Measurements from ENCODE around the gene MAP4K2. TPM values are rescaled to one million over a fixed set of nuclear protein-coding genes. Genes with fewer than 3 reads are reported as not detected.

Gene MAP4K2
- total and polyA plus RNA-seq, 2 of the 8 experiments (the other 6 are each of a cell fraction or from before 2014, with no cell fraction given) = 20.1 to 20.7 TPM

DNA sequence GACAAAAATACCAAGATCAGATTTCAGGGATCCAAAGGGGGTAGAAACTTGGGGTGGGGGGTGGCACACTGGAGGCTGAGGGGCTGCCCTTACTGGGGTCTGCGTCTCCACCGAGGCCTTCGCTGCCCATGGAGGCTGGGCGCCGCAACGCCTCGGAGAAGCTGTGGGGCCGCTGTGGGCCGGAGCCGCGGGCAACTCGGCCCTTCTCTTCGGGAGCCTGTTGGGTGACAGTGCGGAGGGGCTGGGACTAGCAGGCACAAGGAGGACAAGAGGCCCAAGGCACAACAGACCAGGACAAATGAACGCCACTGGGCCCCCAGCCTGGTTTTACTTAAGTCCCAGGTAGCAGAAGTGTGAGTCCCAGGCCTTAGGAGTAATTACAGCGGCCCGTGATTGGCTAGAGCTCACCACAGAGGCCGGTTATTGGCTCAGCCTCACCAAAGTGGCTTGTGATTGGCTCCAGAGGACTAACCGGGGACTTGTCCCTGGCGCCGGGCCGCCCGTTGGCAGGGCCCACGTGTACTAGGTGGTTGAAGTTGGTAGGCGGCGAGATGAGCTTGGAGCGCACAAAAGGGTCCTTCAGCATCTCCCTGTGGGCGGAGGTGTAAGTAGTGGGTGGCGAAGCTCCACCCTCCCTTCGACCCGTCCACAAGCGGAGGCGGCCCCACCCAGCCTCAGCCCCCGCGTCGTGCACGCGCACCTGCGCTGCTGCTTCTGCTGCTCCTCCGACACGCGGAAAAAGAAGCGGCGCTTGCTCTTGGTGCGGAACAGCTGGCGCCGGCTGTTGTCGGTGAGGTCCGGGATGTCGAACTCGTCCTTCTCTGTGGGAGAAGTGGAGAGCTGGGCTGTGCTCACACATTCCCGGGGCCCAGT, 23.8 kb upstream of the MAP4K2 start:
- no peak overlapping the region for H3K4me2 ChIP-seq (ENCODE audit: insufficient read depth in 1 of 2, low read depth in 2 of 2, low read length in 2 of 2)
- TF ChIP-seq SP2 (IDR thresholded peaks at IDR 0.05; ENCODE audit: low read length) (0 out of 2 replicates have a peak, but pooled peaks have one; percentile 7), POLR2A (IDR thresholded peaks at IDR 0.05; ENCODE audit: control extremely low read depth in 1 of 2, low read depth in 2 of 2, low read length in 2 of 2) (no peak), SP1 (IDR thresholded peaks at IDR 0.05; ENCODE audit: low read depth, low read length) (peak; percentile 72)
- TF ChIP-seq, protein P1, sequence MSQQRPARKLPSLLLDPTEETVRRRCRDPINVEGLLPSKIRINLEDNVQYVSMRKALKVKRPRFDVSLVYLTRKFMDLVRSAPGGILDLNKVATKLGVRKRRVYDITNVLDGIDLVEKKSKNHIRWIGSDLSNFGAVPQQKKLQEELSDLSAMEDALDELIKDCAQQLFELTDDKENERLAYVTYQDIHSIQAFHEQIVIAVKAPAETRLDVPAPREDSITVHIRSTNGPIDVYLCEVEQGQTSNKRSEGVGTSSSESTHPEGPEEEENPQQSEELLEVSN (IDR thresholded peaks at IDR 0.05) = 0 out of 2 replicates have a peak, but pooled peaks have one; percentile 21
- peak in 1 of 2 experiments; percentile 57 for DNase-seq (ENCODE audit: low read depth in 1 of 2, low spot score in 2 of 2)
- H2BK12ac ChIP-seq (ENCODE audit: low read depth, low read length) = no peak overlapping the region
- H3K27ac ChIP-seq (ENCODE audit: low read depth, low read length) = no peak overlapping the region
- H3K4ac ChIP-seq (replicated peaks; ENCODE audit: insufficient read length, low read depth, low read length) = no peak overlapping the region
- H2BK15ac ChIP-seq (ENCODE audit: low read length) = no peak overlapping the region
- no peak overlapping the region for H3K56ac ChIP-seq (replicated peaks; ENCODE audit: insufficient read length, low read depth, low read length)
- no peaks in the 10 kb centered on the region for H3K79me2 ChIP-seq (ENCODE audit: control insufficient read depth in 1 of 2, insufficient read depth in 2 of 2, low read length in 2 of 2)
- H3K4me3 ChIP-seq (ENCODE audit: extremely low read depth in 1 of 4, insufficient read depth in 2 of 4, low read depth in 3 of 4, low read length in 4 of 4) = no peak overlapping the region
- H4K5ac ChIP-seq (ENCODE audit: insufficient read length, low read depth, low read length) = no peak overlapping the region
- ChIA-PET POLR2A (ENCODE audit: partially characterized antibody) (interaction anchor here (0.6 to 1.0 kb wide), 4 partner anchors 13 to 52 kb away, joined by 3 to 4 read pairs (median 3); partner anchors contain the start of gene EHD1), CTCF (ENCODE audit: partially characterized antibody) (interaction anchor here (0.5 to 2.1 kb wide), 8 partner anchors 9 to 136 kb away, joined by 3 to 9 read pairs (median 4); no protein-coding TSS in a partner anchor)
- H3K23me2 ChIP-seq (ENCODE audit: low read depth, low read length) = no peaks in the 10 kb centered on the region; the same call in 1 of the 2 replicates
- peaks cover 3% of the 10 kb centered on the region in 2 experiments for H4K20me1 ChIP-seq (replicated peaks in 1 of 2; ENCODE audit: control insufficient read depth in 1 of 2, insufficient read depth in 2 of 2, low read length in 2 of 2)
- H3K9ac ChIP-seq (replicated peaks in 1 of 4; ENCODE audit: extremely low read depth in 1 of 4, low read depth in 3 of 4, low read length in 3 of 4) = no peak overlapping the region
- H3K4me1 ChIP-seq (replicated peaks in 1 of 4; ENCODE audit: control insufficient read depth in 3 of 4, insufficient read depth in 4 of 4, low read length in 3 of 4) = no peaks in the 10 kb centered on the region
- H2BK20ac ChIP-seq (ENCODE audit: low read length) = no peak overlapping the region
- H4K8ac ChIP-seq (ENCODE audit: extremely low read depth, insufficient read depth, low read length) = no peak overlapping the region; the same call in 1 of the 2 replicates
- no peak overlapping the region for H2BK120ac ChIP-seq (replicated peaks; ENCODE audit: low read depth, low read length)
- WGBS, 2 experiments (ENCODE audit: extremely low coverage in 1 of 2, insufficient coverage in 1 of 2, insufficient read length in 1 of 2, insufficient replicate concordance in 2 of 2, low coverage in 1 of 2, low lambda C conversion rate in 2 of 2, missing lambda C conversion rate in 1 of 2) = 89% methylated on average over 43 of the region's 52 CpGs; no CpG with 5 or more reads in 1 of the 2 experiments
- no peak overlapping the region for H3K23ac ChIP-seq (ENCODE audit: insufficient read length)
- H3K18ac ChIP-seq (ENCODE audit: extremely low read depth, low read length) = no peak overlapping the region
- H2AFZ ChIP-seq (ENCODE audit: low read length) = no peak overlapping the region
- no peak for FAIRE-seq
- no peaks in the 10 kb centered on the region for H3K9me3 ChIP-seq (ENCODE audit: insufficient read depth in 2 of 2, low read depth in 1 of 2, low read length in 1 of 2)
- no peaks in the 10 kb centered on the region for H3K27me3 ChIP-seq (replicated peaks in 1 of 4; ENCODE audit: control insufficient read depth in 3 of 4, extremely low read depth in 1 of 4, insufficient read depth in 3 of 4, low read length in 3 of 4)
- no peak overlapping the region for H3K14ac ChIP-seq (ENCODE audit: insufficient read length)
- H2BK5ac ChIP-seq (ENCODE audit: low read depth, low read length) = no peak overlapping the region
- peaks cover 0 to 14% (median 8%) of the 10 kb centered on the region in 4 experiments; a peak in 5 of 8 replicates for H3K36me3 ChIP-seq (ENCODE audit: control insufficient read depth in 2 of 4, insufficient read depth in 4 of 4, low read length in 3 of 4)
- H2AK5ac ChIP-seq (ENCODE audit: low read depth, low read length) = no peak overlapping the region
- no peaks in the 10 kb centered on the region; the same call in 1 of the 2 replicates for H3K79me1 ChIP-seq (ENCODE audit: low read depth, low read length)
- H4K91ac ChIP-seq (replicated peaks; ENCODE audit: insufficient read length, low read length) = no peak overlapping the region

All from H1 (cell line).